ENCODE results near the gene GDPD2.
"Not testable (repeated sequence)": the region's sequence is repeated elsewhere in the genome, so short reads cannot be mapped to it uniquely, and the experiment has no call there.

Gene GDPD2

GRCh38 chrX:70422851-70423341, at the start of gene GDPD2:
TSS of gene GDPD2 (plus strand) at chrX:70423314. CDS start at chrX:70424985, 1,671 bp downstream.
- H3K9ac ChIP-seq (ENCODE audit: low read length): no peak within 1 kb of the TSS
- H3K4me1 ChIP-seq (ENCODE audit: insufficient read depth, low read length): no peaks in the 10 kb centered on the region
- H3K36me3 ChIP-seq (ENCODE audit: insufficient read depth, low read length): no peaks in the 10 kb centered on the region
- no peaks in the 10 kb centered on the region for H3K9me3 ChIP-seq (ENCODE audit: low read length)
- no peak within 1 kb of the TSS for H3K4me3 ChIP-seq (ENCODE audit: low read depth in 1 of 2, low read length in 2 of 2)
- H3K27ac ChIP-seq (ENCODE audit: low read depth, low read length): no peak within 1 kb of the TSS
- peaks cover 5 to 18% of the 10 kb centered on the region in 2 donors for H3K27me3 ChIP-seq (ENCODE audit: control insufficient read depth in 1 of 2, insufficient read depth in 2 of 2, low read length in 2 of 2)

GRCh38 chrX:70386235-70386634, 36.9 kb upstream of the GDPD2 start:
- H3K27me3 ChIP-seq (ENCODE audit: control insufficient read depth in 1 of 2, insufficient read depth in 2 of 2, low read length in 2 of 2): no peaks in the 10 kb centered on the region

DNA sequence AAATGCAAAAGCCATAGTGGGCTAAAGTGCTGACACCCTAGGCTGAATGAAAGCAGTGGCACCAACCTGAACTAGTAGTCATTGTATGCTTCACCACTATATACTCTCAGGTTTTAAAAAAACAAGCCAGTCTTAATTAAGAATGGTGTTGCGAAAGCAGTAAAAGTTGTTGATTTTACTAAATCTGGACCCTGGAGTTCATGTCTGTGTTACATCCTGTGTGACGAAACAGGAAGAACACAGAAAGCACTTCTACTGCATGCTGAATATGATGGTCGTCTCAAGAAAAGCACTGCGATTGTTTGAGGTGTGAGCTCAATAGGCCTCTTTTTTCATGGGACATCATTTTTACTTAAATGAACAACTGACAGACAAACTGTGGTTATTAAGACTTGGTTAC, 24.2 kb upstream of the GDPD2 start:
- Histone ChIP-seq H3K4me1 (ENCODE audit: insufficient read depth, low read length) (no peaks in the 10 kb centered on the region), H3K27me3 (ENCODE audit: control insufficient read depth in 1 of 2, insufficient read depth in 2 of 2, low read length in 2 of 2) (no peaks in the 10 kb centered on the region), H3K9ac (ENCODE audit: low read length) (no peak overlapping the region), H3K9me3 (ENCODE audit: low read length) (no peaks in the 10 kb centered on the region), H3K36me3 (ENCODE audit: insufficient read depth, low read length) (no peaks in the 10 kb centered on the region), H3K27ac (ENCODE audit: low read depth, low read length) (no peak overlapping the region), H3K4me3 (ENCODE audit: low read depth in 1 of 2, low read length in 2 of 2) (no peak overlapping the region)

More at GRCh38 chrX:70386235-70386634, 36.9 kb upstream of the GDPD2 start:
- Histone ChIP-seq H3K9me3 (ENCODE audit: low read length) (no peaks in the 10 kb centered on the region), H3K4me1 (ENCODE audit: insufficient read depth, low read length) (no peaks in the 10 kb centered on the region), H3K36me3 (ENCODE audit: insufficient read depth, low read length) (no peaks in the 10 kb centered on the region), H3K27ac (ENCODE audit: low read depth, low read length) (no peak overlapping the region), H3K9ac (ENCODE audit: low read length) (no peak overlapping the region), H3K4me3 (ENCODE audit: low read depth in 1 of 2, low read length in 2 of 2) (no peak overlapping the region)

DNA sequence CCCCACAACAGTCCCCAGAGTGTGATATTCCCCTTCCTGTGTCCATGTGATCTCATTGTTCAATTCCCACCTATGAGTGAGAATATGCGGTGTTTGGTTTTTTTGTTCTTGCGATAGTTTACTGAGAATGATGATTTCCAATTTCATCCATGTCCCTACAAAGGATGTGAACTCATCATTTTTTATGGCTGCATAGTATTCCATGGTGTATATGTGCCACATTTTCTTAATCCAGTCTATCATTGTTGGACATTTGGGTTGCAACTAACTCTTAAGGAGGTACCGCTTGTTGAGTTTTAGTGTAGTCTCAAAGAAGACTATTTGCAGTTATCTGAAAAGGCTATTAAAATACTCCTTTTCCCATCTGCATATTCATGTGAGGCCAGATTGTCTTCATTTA, 22.9 kb upstream of the GDPD2 start:
- H3K4me1 ChIP-seq (ENCODE audit: insufficient read depth, low read length); H3K36me3 ChIP-seq (ENCODE audit: insufficient read depth, low read length); H3K9ac ChIP-seq (ENCODE audit: low read length); H3K27me3 ChIP-seq (ENCODE audit: control insufficient read depth in 1 of 2, insufficient read depth in 2 of 2, low read length in 2 of 2); H3K27ac ChIP-seq (ENCODE audit: low read depth, low read length); H3K9me3 ChIP-seq (ENCODE audit: low read length); H3K4me3 ChIP-seq (ENCODE audit: low read depth in 1 of 2, low read length in 2 of 2): not testable (repeated sequence)

DNA sequence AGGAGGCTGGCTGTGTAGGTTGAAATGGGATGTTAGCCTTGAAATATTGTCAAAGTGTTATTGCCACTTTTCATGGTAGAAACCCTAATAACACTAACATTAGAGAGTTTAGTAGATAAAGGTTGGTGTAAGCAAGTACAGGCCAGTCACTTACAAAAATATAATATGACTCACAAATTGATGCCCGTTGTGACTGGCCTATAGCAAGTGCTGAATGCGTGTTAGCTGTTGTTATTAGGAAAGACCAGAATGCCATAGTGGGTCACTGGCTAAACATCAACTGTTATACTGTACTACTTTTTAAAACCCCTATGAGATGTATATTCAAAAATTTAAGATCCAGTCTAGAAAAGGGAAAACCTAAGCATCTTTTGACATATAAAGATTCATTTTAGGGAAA, 20.4 kb upstream of the GDPD2 start:
- no peaks in the 10 kb centered on the region for H3K9me3 ChIP-seq (ENCODE audit: low read length)

DNA sequence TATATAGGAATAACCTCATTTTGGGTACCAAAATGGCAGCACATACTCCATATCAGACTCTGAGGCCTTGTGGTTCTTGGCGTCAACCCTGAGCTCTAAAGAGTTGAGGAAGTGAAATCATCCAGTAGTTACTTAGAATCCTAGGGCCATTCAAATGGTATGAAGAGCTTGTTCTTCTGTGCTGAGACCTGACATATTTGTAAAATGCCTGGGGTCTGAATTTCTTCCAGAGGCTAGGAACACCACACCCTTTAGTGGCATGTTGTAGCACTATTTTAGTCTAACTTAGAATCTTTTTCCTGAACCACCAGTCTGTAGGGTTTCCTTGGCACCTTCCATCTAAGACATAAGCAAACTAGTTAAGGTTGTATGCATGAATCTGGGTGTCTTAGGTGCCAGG, 18.1 kb upstream of the GDPD2 start:
- H3K4me3 ChIP-seq (ENCODE audit: low read depth in 1 of 2, low read length in 2 of 2): no peak overlapping the region
- no peaks in the 10 kb centered on the region for H3K9me3 ChIP-seq (ENCODE audit: low read length)
- peaks cover 0 to 8% of the 10 kb centered on the region in 2 donors for H3K27me3 ChIP-seq (ENCODE audit: control insufficient read depth in 1 of 2, insufficient read depth in 2 of 2, low read length in 2 of 2)
- H3K9ac ChIP-seq (ENCODE audit: low read length): no peak overlapping the region
- no peaks in the 10 kb centered on the region for H3K4me1 ChIP-seq (ENCODE audit: insufficient read depth, low read length)
- H3K36me3 ChIP-seq (ENCODE audit: insufficient read depth, low read length): no peaks in the 10 kb centered on the region
- no peak overlapping the region for H3K27ac ChIP-seq (ENCODE audit: low read depth, low read length)

More for the DNA sequence above, 20.4 kb upstream of the GDPD2 start:
- Histone ChIP-seq H3K9ac (ENCODE audit: low read length) (no peak overlapping the region), H3K27ac (ENCODE audit: low read depth, low read length) (no peak overlapping the region), H3K36me3 (ENCODE audit: insufficient read depth, low read length) (no peaks in the 10 kb centered on the region), H3K4me3 (ENCODE audit: low read depth in 1 of 2, low read length in 2 of 2) (no peak overlapping the region), H3K27me3 (ENCODE audit: control insufficient read depth in 1 of 2, insufficient read depth in 2 of 2, low read length in 2 of 2) (peaks cover 0 to 8% of the 10 kb centered on the region in 2 donors), H3K4me1 (ENCODE audit: insufficient read depth, low read length) (no peaks in the 10 kb centered on the region)

- Histone ChIP-seq H3K4me3 (ENCODE audit: low read depth in 1 of 2, low read length in 2 of 2) (no peak overlapping the region), H3K27ac (ENCODE audit: low read depth, low read length) (no peak overlapping the region), H3K9ac (ENCODE audit: low read length) (no peak overlapping the region), H3K27me3 (ENCODE audit: control insufficient read depth in 1 of 2, insufficient read depth in 2 of 2, low read length in 2 of 2) (peaks cover 0 to 4% of the 10 kb centered on the region in 2 donors), H3K36me3 (ENCODE audit: insufficient read depth, low read length) (no peaks in the 10 kb centered on the region), H3K9me3 (ENCODE audit: low read length) (no peaks in the 10 kb centered on the region), H3K4me1 (ENCODE audit: insufficient read depth, low read length) (no peaks in the 10 kb centered on the region)
Measured at GRCh38 chrX:70410921-70411320, 12.2 kb upstream of the GDPD2 start.

- H3K27me3 ChIP-seq (ENCODE audit: control insufficient read depth in 1 of 2, insufficient read depth in 2 of 2, low read length in 2 of 2): peaks cover 0 to under 1% of the 10 kb centered on the region in 2 donors
- no peaks in the 10 kb centered on the region for H3K36me3 ChIP-seq (ENCODE audit: insufficient read depth, low read length)
- no peaks in the 10 kb centered on the region for H3K9me3 ChIP-seq (ENCODE audit: low read length)
- no peaks in the 10 kb centered on the region for H3K4me1 ChIP-seq (ENCODE audit: insufficient read depth, low read length)
- H3K9ac ChIP-seq (ENCODE audit: low read length): no peak overlapping the region
- no peak overlapping the region for H3K4me3 ChIP-seq (ENCODE audit: low read depth in 1 of 2, low read length in 2 of 2)
- H3K27ac ChIP-seq (ENCODE audit: low read depth, low read length): no peak overlapping the region
Measured at GRCh38 chrX:70411475-70411874, 11.6 kb upstream of the GDPD2 start.

- Histone ChIP-seq H3K27ac (ENCODE audit: low read depth, low read length) (no peak overlapping the region), H3K9ac (ENCODE audit: low read length) (no peak overlapping the region), H3K4me1 (ENCODE audit: insufficient read depth, low read length) (no peaks in the 10 kb centered on the region), H3K36me3 (ENCODE audit: insufficient read depth, low read length) (no peaks in the 10 kb centered on the region), H3K9me3 (ENCODE audit: low read length) (no peaks in the 10 kb centered on the region), H3K27me3 (ENCODE audit: control insufficient read depth in 1 of 2, insufficient read depth in 2 of 2, low read length in 2 of 2) (peaks cover 5 to 18% of the 10 kb centered on the region in 2 donors), H3K4me3 (ENCODE audit: low read depth in 1 of 2, low read length in 2 of 2) (no peak overlapping the region)
Measured at GRCh38 chrX:70421618-70422017, 1.5 kb upstream of the GDPD2 start.

- H3K27me3 ChIP-seq (ENCODE audit: control insufficient read depth in 1 of 2, insufficient read depth in 2 of 2, low read length in 2 of 2): peaks cover 5 to 18% of the 10 kb centered on the region in 2 donors
- H3K9ac ChIP-seq (ENCODE audit: low read length): no peak overlapping the region
- H3K4me3 ChIP-seq (ENCODE audit: low read depth in 1 of 2, low read length in 2 of 2): no peak overlapping the region
- no peaks in the 10 kb centered on the region for H3K36me3 ChIP-seq (ENCODE audit: insufficient read depth, low read length)
- H3K9me3 ChIP-seq (ENCODE audit: low read length): no peaks in the 10 kb centered on the region
- no peak overlapping the region for H3K27ac ChIP-seq (ENCODE audit: low read depth, low read length)
- H3K4me1 ChIP-seq (ENCODE audit: insufficient read depth, low read length): no peaks in the 10 kb centered on the region
Measured at GRCh38 chrX:70423936-70424675, 992 bp downstream of the GDPD2 start.

GRCh38 chrX:70424801-70425200, 1.7 kb downstream of the GDPD2 start:
- Histone ChIP-seq H3K4me1 (ENCODE audit: insufficient read depth, low read length) (no peaks in the 10 kb centered on the region), H3K27ac (ENCODE audit: low read depth, low read length) (no peak overlapping the region), H3K27me3 (ENCODE audit: control insufficient read depth in 1 of 2, insufficient read depth in 2 of 2, low read length in 2 of 2) (peaks cover 0 to 13% of the 10 kb centered on the region in 2 donors), H3K9me3 (ENCODE audit: low read length) (no peaks in the 10 kb centered on the region), H3K9ac (ENCODE audit: low read length) (no peak overlapping the region), H3K4me3 (ENCODE audit: low read depth in 1 of 2, low read length in 2 of 2) (no peak overlapping the region), H3K36me3 (ENCODE audit: insufficient read depth, low read length) (no peaks in the 10 kb centered on the region)
